ENCODE results near the gene CCL7. TPM values are rescaled to one million over a fixed set of nuclear protein-coding genes. Genes with fewer than 3 reads are reported as not detected.

The CCL7 gene
- total and polyA plus RNA-seq, 3 donors from 2014 or later: not detected

DNA sequence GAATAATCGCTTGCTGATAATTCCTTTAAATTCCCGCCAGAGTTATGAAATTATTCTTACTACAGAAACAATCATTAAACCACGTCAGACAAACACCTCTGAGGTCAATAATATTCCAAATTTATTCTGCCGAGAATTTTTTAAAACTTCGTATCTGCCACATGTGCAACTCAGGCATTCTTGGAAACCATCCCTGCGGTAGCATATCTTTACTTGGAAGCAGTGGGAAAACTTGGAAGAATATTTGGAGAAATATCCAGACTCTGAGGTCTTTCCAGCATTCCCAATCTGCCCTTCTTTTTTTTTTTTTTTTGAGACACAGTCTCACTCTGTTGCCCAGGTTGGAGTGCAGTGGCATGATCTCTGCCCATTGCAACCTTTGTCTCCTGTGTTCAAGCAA, 13.6 kb downstream of the CCL7 start:
- WGBS, 2 donors: 78% methylated on average over 6 of the region's 6 CpGs
- Histone ChIP-seq H3K9me3 (no peaks in the 10 kb centered on the region), H3K27ac (no peak overlapping the region), H3K36me3 (ENCODE audit: low read depth, missing control alignments) (no peaks in the 10 kb centered on the region), H3K4me1 (no peaks in the 10 kb centered on the region), H3K4me3 (no peak overlapping the region), H3K27me3 (no peaks in the 10 kb centered on the region)
- no peak for TF ChIP-seq POLR2A (IDR thresholded peaks at IDR 0.05)
- TF ChIP-seq, protein P1, sequence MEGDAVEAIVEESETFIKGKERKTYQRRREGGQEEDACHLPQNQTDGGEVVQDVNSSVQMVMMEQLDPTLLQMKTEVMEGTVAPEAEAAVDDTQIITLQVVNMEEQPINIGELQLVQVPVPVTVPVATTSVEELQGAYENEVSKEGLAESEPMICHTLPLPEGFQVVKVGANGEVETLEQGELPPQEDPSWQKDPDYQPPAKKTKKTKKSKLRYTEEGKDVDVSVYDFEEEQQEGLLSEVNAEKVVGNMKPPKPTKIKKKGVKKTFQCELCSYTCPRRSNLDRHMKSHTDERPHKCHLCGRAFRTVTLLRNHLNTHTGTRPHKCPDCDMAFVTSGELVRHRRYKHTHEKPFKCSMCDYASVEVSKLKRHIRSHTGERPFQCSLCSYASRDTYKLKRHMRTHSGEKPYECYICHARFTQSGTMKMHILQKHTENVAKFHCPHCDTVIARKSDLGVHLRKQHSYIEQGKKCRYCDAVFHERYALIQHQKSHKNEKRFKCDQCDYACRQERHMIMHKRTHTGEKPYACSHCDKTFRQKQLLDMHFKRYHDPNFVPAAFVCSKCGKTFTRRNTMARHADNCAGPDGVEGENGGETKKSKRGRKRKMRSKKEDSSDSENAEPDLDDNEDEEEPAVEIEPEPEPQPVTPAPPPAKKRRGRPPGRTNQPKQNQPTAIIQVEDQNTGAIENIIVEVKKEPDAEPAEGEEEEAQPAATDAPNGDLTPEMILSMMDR (IDR thresholded peaks at IDR 0.05): no peak
- DNase-seq: no peak
- intact Hi-C loops (cut with DNase I; ENCODE audit: low total_unique reads): no loop called here

DNA sequence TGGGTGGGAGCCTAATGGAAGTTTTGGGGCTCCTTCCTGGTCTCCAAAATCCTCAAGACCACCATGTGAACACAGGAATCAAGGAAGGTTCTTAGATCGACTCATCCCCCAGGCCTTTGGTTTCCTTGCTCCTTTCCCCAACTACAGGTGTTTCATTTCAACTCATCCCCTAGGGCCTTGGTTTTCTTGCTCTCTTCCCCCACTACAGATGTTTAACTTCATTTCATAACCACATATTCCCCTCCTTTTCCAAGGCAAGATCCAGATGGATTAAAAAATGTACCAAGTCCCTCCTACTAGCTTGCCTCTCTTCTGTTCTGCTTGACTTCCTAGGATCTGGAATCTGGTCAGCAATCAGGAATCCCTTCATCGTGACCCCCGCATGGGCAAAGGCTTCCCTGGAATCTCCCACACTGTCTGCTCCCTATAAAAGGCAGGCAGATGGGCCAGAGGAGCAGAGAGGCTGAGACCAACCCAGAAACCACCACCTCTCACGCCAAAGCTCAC, 15.3 kb downstream of the CCL7 start, which contains the start of gene CCL11:
TSS of gene CCL11 (plus strand) at position 457 of the 507 bp plus-strand sequence. CDS start 67 bp downstream, outside the sequence.
- intact Hi-C loops (cut with DNase I; ENCODE audit: low total_unique reads): no loop called here
- WGBS, 2 donors: 75 to 81% methylated on average over 4 of the region's 4 CpGs
- no peak within 1 kb of the TSS for H3K27ac ChIP-seq
- DNase-seq: no peak
- no peaks in the 10 kb centered on the region for H3K27me3 ChIP-seq
- no peaks in the 10 kb centered on the region for H3K36me3 ChIP-seq (ENCODE audit: low read depth, missing control alignments)
- H3K9me3 ChIP-seq: no peaks in the 10 kb centered on the region
- no peak within 1 kb of the TSS for H3K4me3 ChIP-seq
- no peaks in the 10 kb centered on the region for H3K4me1 ChIP-seq
- TF ChIP-seq, protein P1 (IDR thresholded peaks at IDR 0.05): no peak
- TF ChIP-seq POLR2A (IDR thresholded peaks at IDR 0.05): no peak

DNA sequence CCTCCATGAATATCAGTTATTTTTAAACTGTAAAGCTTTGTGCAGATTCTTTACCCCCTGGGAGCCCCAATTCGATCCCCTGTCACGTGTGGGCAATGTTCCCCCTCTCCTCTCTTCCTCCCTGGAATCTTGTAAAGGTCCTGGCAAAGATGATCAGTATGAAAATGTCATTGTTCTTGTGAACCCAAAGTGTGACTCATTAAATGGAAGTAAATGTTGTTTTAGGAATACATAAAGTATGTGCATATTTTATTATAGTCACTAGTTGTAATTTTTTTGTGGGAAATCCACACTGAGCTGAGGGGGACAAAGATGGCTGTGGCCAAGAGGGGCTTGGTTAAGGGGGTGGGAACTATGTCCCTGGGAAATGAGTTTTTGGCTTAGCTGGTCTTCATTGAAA, 17.9 kb downstream of the CCL7 start:
- Histone ChIP-seq H3K4me3 (no peak overlapping the region), H3K4me1 (no peaks in the 10 kb centered on the region), H3K9me3 (no peaks in the 10 kb centered on the region), H3K27ac (no peak overlapping the region), H3K27me3 (no peaks in the 10 kb centered on the region), H3K36me3 (ENCODE audit: low read depth, missing control alignments) (no peaks in the 10 kb centered on the region)
- 53 to 60% methylated on average over 2 of the region's 2 CpGs for WGBS, 2 donors
- intact Hi-C loops (cut with DNase I; ENCODE audit: low total_unique reads): no loop called here
- TF ChIP-seq POLR2A (IDR thresholded peaks at IDR 0.05): no peak
- no peak for DNase-seq

DNA sequence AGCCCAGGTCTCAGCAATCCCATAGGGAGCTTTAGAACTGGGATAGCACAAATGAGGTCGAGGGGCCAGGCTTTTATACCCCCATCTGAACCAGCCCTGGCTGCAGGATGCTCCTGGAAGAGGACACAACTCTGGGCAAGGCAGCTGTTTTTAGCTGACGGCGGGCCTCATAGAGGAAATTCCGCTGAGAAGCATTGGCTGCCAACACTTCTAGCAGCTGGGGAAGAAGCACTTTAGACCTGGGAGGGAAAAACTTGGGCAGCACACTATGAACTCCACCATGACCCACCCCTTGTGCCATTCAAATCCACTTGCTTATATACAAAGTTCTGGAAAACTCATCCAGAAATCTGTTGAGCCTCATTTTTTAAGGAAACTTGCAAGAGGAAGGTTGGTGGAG, 20.6 kb downstream of the CCL7 start:
- TF ChIP-seq, protein P1 (IDR thresholded peaks at IDR 0.05): no peak
- TF ChIP-seq POLR2A (IDR thresholded peaks at IDR 0.05): no peak
- 79 to 81% methylated on average over 4 of the region's 4 CpGs for WGBS, 2 donors
- Histone ChIP-seq H3K27ac (no peak overlapping the region), H3K36me3 (ENCODE audit: low read depth, missing control alignments) (no peaks in the 10 kb centered on the region), H3K4me1 (no peaks in the 10 kb centered on the region), H3K27me3 (no peaks in the 10 kb centered on the region), H3K9me3 (no peaks in the 10 kb centered on the region), H3K4me3 (no peak overlapping the region)
- intact Hi-C loops (cut with DNase I; ENCODE audit: low total_unique reads): no loop called here
- no peak for DNase-seq

DNA sequence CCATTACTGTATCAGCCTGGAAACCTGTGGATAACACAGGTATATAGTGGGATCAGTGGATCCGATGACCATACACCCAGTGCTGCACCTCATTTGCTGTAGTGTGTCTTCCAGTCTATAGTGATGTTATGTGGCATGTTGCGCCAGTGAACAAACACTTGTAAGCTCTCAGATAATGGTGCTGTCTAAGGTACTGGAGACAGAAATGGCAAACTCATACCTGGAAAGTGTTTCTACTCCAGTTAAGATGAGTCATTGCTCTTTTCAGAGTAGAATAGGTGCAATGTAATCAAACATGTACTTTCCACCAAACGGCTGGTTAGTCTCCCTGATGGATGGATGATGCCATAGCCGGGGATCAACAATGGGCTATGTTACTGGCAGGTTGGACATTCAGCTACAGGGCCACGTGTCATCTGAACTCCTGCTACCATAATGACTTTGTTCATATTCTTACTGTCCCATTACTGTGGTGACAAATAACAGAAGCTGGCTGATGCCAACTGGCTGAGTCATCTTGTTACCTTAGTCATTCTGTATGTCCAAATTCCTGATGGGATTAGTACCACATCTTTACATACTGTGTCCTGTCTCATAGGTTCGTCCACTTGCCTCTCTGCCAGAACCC, 21.8 kb downstream of the CCL7 start:
- WGBS, 2 donors: 90 to 95% methylated on average over 6 of the region's 6 CpGs
- Histone ChIP-seq H3K36me3 (ENCODE audit: low read depth, missing control alignments) (no peaks in the 10 kb centered on the region), H3K4me3 (no peak overlapping the region), H3K27me3 (no peaks in the 10 kb centered on the region), H3K9me3 (no peaks in the 10 kb centered on the region), H3K4me1 (no peaks in the 10 kb centered on the region), H3K27ac (no peak overlapping the region)
- DNase-seq: no peak
- TF ChIP-seq, protein P1 (IDR thresholded peaks at IDR 0.05): no peak
- TF ChIP-seq POLR2A (IDR thresholded peaks at IDR 0.05): no peak
- intact Hi-C loops (cut with DNase I; ENCODE audit: low total_unique reads): no loop called here

Measured in testis (tissue), 3 donors.